ENCODE results near the gene RTN3. TPM values are rescaled to one million over a fixed set of nuclear protein-coding genes. Genes with fewer than 3 reads are reported as not detected.

RTN3 gene
- total RNA-seq, 1 experiment from 2014 or later, result 64.1 TPM

- no peak for DNase-seq (ENCODE audit: low read depth)
Observed at GRCh38 chr11:63737718-63738117, 56.4 kb downstream of the RTN3 start.

- DNase-seq (ENCODE audit: low read depth), result peak; percentile 69
Observed at GRCh38 chr11:63738720-63739360, 57.5 kb downstream of the RTN3 start.

- peak; percentile 14 for DNase-seq (ENCODE audit: low read depth)
Observed at GRCh38 chr11:63745304-63746170, 64.2 kb downstream of the RTN3 start.

- DNase-seq (ENCODE audit: low read depth), result no peak
Observed at GRCh38 chr11:63747011-63747410, 65.7 kb downstream of the RTN3 start.

GRCh38 chr11:63749624-63750023, 68.3 kb downstream of the RTN3 start:
- no peak for DNase-seq (ENCODE audit: low read depth)

- no peak for DNase-seq (ENCODE audit: low read depth)
Observed at GRCh38 chr11:63756919-63757761, 75.8 kb downstream of the RTN3 start.

GRCh38 chr11:63760487-63761079, 79.3 kb downstream of the RTN3 start:
- DNase-seq (ENCODE audit: low read depth), result no peak

DNA sequence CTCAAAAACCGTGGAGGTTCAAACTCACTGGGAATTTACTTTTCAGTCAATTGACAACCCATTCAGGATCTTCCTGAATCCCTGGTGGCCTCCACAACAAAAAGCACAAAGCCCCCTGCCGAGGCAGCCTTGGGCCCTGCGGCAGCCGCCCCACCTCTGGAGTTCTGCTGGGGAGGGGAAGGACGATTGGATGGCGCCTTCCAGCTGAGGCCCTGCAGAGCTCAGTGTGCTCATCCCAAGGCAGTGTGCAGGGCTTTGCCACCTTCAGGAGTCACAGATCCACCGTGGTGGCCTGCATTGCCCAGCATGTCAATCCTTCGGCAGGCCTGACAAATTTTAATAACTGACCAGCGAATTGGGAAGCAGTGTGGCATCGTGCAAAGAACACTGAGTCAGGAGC, 79.9 kb downstream of the RTN3 start:
- no peak for DNase-seq (ENCODE audit: low read depth)

DNA sequence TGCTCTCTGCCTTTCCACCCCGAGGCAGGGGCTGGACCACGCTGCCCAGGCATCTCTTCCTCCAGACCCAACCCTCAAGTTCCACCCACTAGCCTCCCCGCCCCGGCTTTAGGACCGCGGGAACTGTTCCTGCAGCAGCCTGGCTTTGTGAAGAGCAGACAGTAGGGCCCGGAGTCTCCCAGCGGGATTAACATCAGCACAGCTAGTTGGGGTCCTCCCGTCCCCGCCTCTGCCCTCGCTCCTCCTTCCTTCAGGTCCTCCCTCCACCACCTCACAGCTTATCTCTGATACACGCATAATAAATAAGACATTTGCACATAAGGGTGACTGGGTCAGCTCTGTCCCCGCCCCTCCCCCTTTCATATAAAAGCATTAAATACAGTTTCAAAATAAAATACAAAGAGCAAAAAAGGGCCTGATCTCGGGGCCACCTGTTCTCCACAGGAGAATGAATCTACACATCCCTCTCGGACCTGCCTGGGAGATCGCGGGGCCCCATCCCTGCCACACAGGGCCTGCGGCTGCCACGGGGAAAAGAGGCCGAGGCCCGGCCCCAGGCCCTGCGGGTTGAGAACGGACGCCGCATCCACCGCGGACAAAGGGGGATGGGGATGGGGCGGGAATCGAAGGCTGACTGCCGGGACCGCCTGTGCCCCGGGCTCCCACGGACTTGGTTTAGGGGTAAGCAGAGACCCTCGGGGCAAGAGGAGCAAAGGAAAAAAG, 80.8 kb downstream of the RTN3 start:
- no peak for DNase-seq (ENCODE audit: low read depth)

DNA sequence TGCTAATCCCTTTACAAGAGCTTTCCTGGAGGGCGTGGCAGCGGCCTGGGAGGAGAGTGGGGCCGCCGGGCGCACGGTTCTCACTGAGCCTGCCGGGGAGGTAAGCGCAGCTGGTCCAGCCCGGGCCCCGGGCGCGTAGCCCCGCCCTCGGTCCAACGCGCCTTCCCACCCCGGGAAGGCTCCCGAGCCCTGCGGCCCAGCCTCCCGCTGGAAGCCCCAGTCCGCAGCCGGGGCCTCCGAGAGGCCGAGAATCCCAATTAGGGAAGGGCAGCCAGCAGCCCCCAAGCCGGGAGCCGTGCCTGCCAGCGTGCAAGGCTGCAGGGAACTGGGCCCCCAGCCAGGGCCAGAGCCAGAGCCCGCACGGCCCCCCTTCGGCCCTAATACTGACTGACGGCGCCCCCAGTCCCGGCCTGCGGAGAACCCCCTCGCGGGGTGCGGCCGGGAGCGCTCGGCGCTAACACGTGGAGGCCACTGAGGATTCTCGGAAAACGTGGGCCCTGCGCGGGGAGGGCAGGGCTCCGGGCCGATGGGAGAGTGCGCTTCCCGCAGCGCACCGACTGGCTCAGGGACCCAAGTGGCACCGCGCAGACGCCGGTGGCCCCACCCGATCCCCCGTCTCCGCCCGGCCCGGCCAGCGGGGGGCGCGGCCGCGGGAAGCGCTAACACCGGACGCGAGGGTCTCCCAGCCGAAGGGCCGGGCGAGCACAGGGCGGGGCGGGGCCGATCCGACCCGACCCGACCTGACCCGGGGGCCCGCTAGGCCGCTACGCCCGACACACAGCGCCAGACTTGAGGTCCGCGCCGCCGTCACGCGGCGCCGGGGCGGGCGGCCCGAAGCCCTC, 81.6 kb downstream of the RTN3 start:
- no peak for DNase-seq (ENCODE audit: low read depth)

- no peak for DNase-seq (ENCODE audit: low read depth)
Observed at GRCh38 chr11:63763496-63764339, 82.4 kb downstream of the RTN3 start.

GRCh38 chr11:63764340-63764678, 83.0 kb downstream of the RTN3 start:
- DNase-seq (ENCODE audit: low read depth), result no peak

- no peak for DNase-seq (ENCODE audit: low read depth)
Observed at GRCh38 chr11:63764679-63765647, 83.7 kb downstream of the RTN3 start.

DNA sequence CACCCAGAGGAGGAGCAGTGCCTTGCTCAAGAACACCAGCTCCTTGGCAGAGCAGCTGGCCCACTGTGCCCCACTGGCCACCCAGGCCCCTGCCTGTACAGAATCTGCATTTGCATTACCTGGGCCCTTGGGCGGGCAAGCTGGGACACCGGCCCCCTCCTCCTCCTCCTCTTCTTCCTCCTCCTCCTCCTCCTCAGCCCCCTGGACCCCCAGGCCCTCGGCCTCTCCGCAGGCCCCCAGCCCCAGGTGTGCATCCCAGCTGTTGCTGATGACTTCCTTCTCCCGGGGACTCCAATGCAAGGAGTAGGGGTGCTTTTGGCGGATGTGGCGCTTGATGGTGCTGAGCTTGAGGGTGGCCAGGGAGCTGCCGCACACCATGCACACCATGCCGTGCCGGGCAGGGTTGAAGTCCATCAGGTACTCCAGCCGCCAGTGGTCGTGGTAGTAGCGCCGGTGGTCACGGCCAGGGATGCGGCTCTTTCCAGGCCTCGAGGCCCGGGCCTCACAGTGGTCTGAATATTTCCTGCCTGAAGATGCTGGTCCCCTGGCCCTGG, 84.5 kb downstream of the RTN3 start:
- DNase-seq (ENCODE audit: low read depth), result no peak

- no peak for DNase-seq (ENCODE audit: low read depth)
Observed at GRCh38 chr11:63766531-63767235, 85.4 kb downstream of the RTN3 start.

DNA sequence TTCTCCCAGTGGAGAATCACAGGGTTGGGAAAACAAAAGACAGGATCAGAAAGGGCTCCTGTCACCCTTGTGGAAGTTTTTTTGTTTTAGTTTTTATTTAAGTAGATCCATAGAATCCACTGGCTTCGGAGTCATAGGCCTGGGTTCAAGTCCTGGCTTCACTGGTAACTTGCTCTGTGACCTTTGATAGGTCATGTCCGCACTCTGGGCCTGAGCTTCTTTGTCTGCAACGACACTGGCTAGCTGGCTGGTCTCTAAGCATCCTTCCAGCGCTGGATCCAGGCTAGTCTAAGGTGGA, 85.9 kb downstream of the RTN3 start:
- no peak for DNase-seq (ENCODE audit: low read depth)

DNA sequence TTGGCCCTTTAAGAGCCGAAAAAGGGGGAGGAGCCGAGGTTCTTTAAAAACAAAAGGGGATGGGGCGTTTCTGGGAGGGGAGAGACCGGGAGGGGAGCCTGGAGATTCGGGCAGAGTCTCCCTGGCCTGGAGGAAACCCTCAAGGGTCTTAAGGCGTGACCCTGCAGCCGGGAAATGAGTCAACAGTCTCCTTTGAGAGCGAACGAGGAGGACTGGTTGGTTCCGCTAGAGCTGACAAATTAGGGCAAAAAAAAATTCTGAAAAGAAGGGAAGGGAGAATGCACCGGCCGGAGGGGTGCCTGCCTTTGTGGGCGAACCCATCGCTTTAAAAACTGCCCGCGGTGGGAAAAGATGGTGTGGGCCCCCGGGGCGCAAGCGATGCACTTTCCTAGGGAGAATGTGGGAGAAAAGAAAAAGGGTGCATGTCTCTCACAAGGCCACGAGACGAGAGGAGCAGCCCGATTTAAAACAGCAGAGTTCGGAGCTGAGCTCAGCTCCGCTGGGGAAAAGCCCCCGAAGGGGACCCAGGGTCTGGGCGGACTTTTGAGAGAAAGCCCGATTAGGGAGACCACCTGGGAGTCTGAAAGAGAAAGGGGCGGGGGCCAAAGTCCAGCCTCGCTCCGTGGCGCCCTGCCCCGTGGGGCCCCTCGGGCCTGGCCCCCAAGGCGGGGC, 86.4 kb downstream of the RTN3 start:
- peak; percentile 75 for DNase-seq (ENCODE audit: low read depth)

Data from LHCN-M2 (cell line).